Keratinocyte (primary cell): ENCODE data around the gene ZNF568. TPM values are rescaled to one million over a fixed set of nuclear protein-coding genes. Genes with fewer than 3 reads are reported as not detected.
A peak's percentile ranks its signal among the peaks of the same experiment; 100 is the strongest.

Source experiments
- DNase-seq: peaks from one replicate; pipeline ENCODE4 v3.0.0-alpha.2; 2011; ENCODE audit warnings: low read depth, missing footprints, low spot score
- FAIRE-seq: peaks from 2 replicates; lab custom pipeline; 2011; peaks lifted over from hg19 to GRCh38; lab: Jason Lieb, UNC
- H2AFZ ChIP-seq: 2 replicates; pipeline ENCODE4 v1.6.0; 2012; ENCODE audit warnings: low read length, control low read depth, inconsistent platforms; ENCODE audit not compliant: control insufficient read depth
- H3K27ac ChIP-seq: 2 replicates; pipeline ENCODE4 v1.5.1; 2011; ENCODE audit warnings: low read length; ENCODE audit not compliant: control insufficient read depth, insufficient read depth
- H3K27me3 ChIP-seq: 3 replicates; pipeline ENCODE4 v1.6.0; 2011; ENCODE audit warnings: low read length; ENCODE audit not compliant: control insufficient read depth, insufficient read depth; ENCODE audit errors: extremely low read depth
- H3K36me3 ChIP-seq, 2 experiments: 2 replicates in 1 of 2; 3 replicates in 1 of 2; pipeline ENCODE4 v1.5.1; 2011; ENCODE audit warnings: low read length in 2 of 2, mild to moderate bottlenecking in 1 of 2; ENCODE audit not compliant: control insufficient read depth in 2 of 2, insufficient read depth in 2 of 2; ENCODE audit errors: extremely low read depth in 1 of 2
- H3K4me1 ChIP-seq: 3 replicates; pipeline ENCODE4 v1.5.1; 2011; ENCODE audit warnings: low read length; ENCODE audit not compliant: control insufficient read depth, insufficient read depth; ENCODE audit errors: extremely low read depth
- H3K4me2 ChIP-seq: 3 replicates; pipeline ENCODE4 v1.6.0; 2011; ENCODE audit warnings: low read depth, low read length; ENCODE audit not compliant: control insufficient read depth, insufficient read depth; ENCODE audit errors: extremely low read depth
- H3K4me3 ChIP-seq, 3 experiments: fragments of 200-600 bp in 1 of 3; sonication (generic) in 1 of 3; 2 replicates in 2 of 3; 3 replicates in 1 of 3; pipeline ENCODE4 v1.5.1; 2011 to 2016; ENCODE audit warnings: low read length in 3 of 3, mild to moderate bottlenecking in 3 of 3, control low read depth in 2 of 3, inconsistent platforms in 1 of 3, low read depth in 1 of 3, mixed read lengths in 1 of 3, mixed run types in 1 of 3, moderate library complexity in 1 of 3; ENCODE audit not compliant: control insufficient read depth in 2 of 3, insufficient read depth in 2 of 3; ENCODE audit errors: extremely low read depth in 1 of 3
- H3K79me2 ChIP-seq: 2 replicates; pipeline ENCODE4 v1.6.0; 2012; ENCODE audit warnings: low read length; ENCODE audit not compliant: control insufficient read depth, insufficient read depth
- H3K9ac ChIP-seq: 3 replicates; pipeline ENCODE4 v1.6.0; 2011; ENCODE audit warnings: low read length; ENCODE audit not compliant: control insufficient read depth, insufficient read depth; ENCODE audit errors: extremely low read depth
- H3K9me1 ChIP-seq: 3 replicates; pipeline ENCODE4 v1.6.0; 2011; ENCODE audit warnings: low read length; ENCODE audit not compliant: control insufficient read depth, insufficient read depth; ENCODE audit errors: extremely low read depth
- H3K9me3 ChIP-seq: 2 replicates; pipeline ENCODE4 v1.5.1; 2012; ENCODE audit warnings: low read depth, low read length; ENCODE audit not compliant: control insufficient read depth
- H4K20me1 ChIP-seq: 3 replicates; pipeline ENCODE4 v1.6.0; 2011; ENCODE audit warnings: low read length; ENCODE audit not compliant: control insufficient read depth, insufficient read depth; ENCODE audit errors: extremely low read depth
- CTCF ChIP-seq, 3 experiments: IDR thresholded peaks in 1 of 3; conservative IDR thresholded peaks in 1 of 3; optimal IDR thresholded peaks in 1 of 3; 2 replicates in 2 of 3; 3 replicates in 1 of 3; pipeline versions ENCODE3 to v1.5.1; 2011; ENCODE audit warnings: low read length in 3 of 3, mild to moderate bottlenecking in 3 of 3, moderate library complexity in 2 of 3, control low read depth in 1 of 3, inconsistent platforms in 1 of 3; ENCODE audit not compliant: insufficient read depth in 2 of 3; ENCODE audit errors: extremely low read depth in 1 of 3
- EZH2 ChIP-seq: IDR thresholded peaks from one replicate; pipeline ENCODE4 v1.6.1; 2012; ENCODE audit warnings: inconsistent platforms, mild to moderate bottlenecking, low read length, moderate library complexity
- dilution Hi-C: fragments of 300-500 bp; cut with MboI; formaldehyde crosslinking; loops from one replicate; pipeline ENCODE4 v1.7.0; 2020; ENCODE audit warnings: low sequenced_read_pairs; ENCODE audit not compliant: extremely low pct_ligation_motif_present
- polyA plus RNA-seq, 5 experiments: library from polyadenylated mRNA; depleted of rRNA in 3 of 5; stranded (reverse) in 3 of 5; stranded (forward) in 1 of 5; unstranded in 1 of 5; fragments of >200 nt; gene quantifications; 1 replicate in 1 of 5; 2 replicates in 3 of 5; 3 replicates in 1 of 5; pipeline versions ENCODE4 v1.2.1 to v1.2.3, GENCODE V29; 2011 to 2012; ENCODE audit warnings: missing spikeins in 2 of 5, low read depth in 1 of 5, low replicate concordance in 1 of 5

The ZNF568 gene
- polyA plus RNA-seq, 1 donor (not counting 4 experiments of a cell fraction or from before 2014, with no cell fraction given) = 4.1 TPM

GRCh38 chr19:36999313-36999712 lies 83.2 kb downstream of the ZNF568 start:
- Histone ChIP-seq H3K27me3 (no peaks in the 10 kb centered on the region), H3K9me3 (peaks cover 9% of the 10 kb centered on the region), H3K27ac (no peak overlapping the region), H3K4me3 (no peak overlapping the region), H2AFZ (no peak overlapping the region), H4K20me1 (no peaks in the 10 kb centered on the region), H3K79me2 (no peaks in the 10 kb centered on the region), H3K9ac (no peak overlapping the region), H3K4me2 (no peak overlapping the region), H3K36me3 (peaks cover 0 to 2% of the 10 kb centered on the region in 2 experiments), H3K4me1 (no peaks in the 10 kb centered on the region), H3K9me1 (no peaks in the 10 kb centered on the region)
- TF ChIP-seq EZH2 (no peak), CTCF (optimal IDR thresholded peaks at IDR 0.05 in 1 of 3, IDR thresholded peaks at IDR 0.05 in 1 of 3, conservative IDR thresholded peaks at IDR 0.05 in 1 of 3; ENCODE audit: extremely low read depth in 1 of 3, insufficient read depth in 2 of 3, low read length in 3 of 3) (no peak)
- DNase-seq (no peak), FAIRE-seq (no peak)
- dilution Hi-C loops = no loop called here

GRCh38 chr19:37007587-37008220 lies 91.6 kb downstream of the ZNF568 start:
- H3K27me3 ChIP-seq = no peaks in the 10 kb centered on the region

More at GRCh38 chr19:37007587-37008220, 91.6 kb downstream of the ZNF568 start:
- H3K4me1 ChIP-seq = no peaks in the 10 kb centered on the region
- dilution Hi-C loops = no loop called here
- no peaks in the 10 kb centered on the region for H4K20me1 ChIP-seq
- H3K9me3 ChIP-seq = peaks cover 19% of the 10 kb centered on the region
- H3K4me2 ChIP-seq = no peak overlapping the region
- DNase-seq = no peak
- H3K36me3 ChIP-seq = no peaks in the 10 kb centered on the region
- no peaks in the 10 kb centered on the region for H3K9me1 ChIP-seq
- no peak for TF ChIP-seq EZH2
- no peak for TF ChIP-seq CTCF (optimal IDR thresholded peaks at IDR 0.05 in 1 of 3, IDR thresholded peaks at IDR 0.05 in 1 of 3, conservative IDR thresholded peaks at IDR 0.05 in 1 of 3; ENCODE audit: extremely low read depth in 1 of 3, insufficient read depth in 2 of 3, low read length in 3 of 3)
- H3K4me3 ChIP-seq = peak overlapping the region in 1 of 3 experiments; percentile 40
- no peak overlapping the region for H3K27ac ChIP-seq
- H2AFZ ChIP-seq = no peak overlapping the region
- no peak overlapping the region for H3K9ac ChIP-seq
- no peak for FAIRE-seq
- no peaks in the 10 kb centered on the region for H3K79me2 ChIP-seq
